Measurements from ENCODE around the gene ZFP62. TPM values are rescaled to one million over a fixed set of nuclear protein-coding genes. Genes with fewer than 3 reads are reported as not detected.
A peak's percentile ranks its signal among the peaks of the same experiment; 100 is the strongest.

ZFP62 gene
- total and polyA plus RNA-seq, 4 experiments from 2014 or later: 11.4 to 71.7 (median 46.1) TPM

DNA sequence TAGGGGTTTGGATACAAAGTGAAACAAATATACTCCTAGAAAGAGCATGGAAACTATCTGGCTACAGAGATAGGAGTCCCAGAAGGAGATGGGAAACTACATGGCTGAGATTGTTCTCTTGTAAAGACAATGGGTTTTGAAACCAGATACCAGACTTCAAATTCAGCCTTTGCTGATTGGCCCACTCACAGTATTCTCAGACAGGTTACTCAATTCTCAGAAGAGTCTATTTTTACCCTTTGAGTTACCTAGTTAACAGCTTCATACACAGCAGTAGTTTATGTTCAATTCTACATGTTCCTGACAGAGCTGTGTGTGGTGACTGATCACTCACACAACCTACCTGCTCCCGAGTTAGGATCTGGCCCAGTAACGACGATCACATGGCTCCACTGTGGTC is 14.1 kb downstream of the ZFP62 start:
- peaks cover 27% of the 10 kb centered on the region for H3K36me3 ChIP-seq (ENCODE audit: insufficient read depth, low read length)
- Mint-ChIP-seq H3K36me3 (peaks cover 48 to 59% of the 10 kb centered on the region in 2 donors), H3K4me3 (no peak overlapping the region), H3K27ac (peak overlapping the region in 2 of 7 donors; percentile 17 to 36), H3K27me3 (no peaks in the 10 kb centered on the region), H3K4me1 (peaks cover 0 to 4% (median 0%) of the 10 kb centered on the region in 4 donors), H3K9me3 (peaks cover 0 to 47% (median 30%) of the 10 kb centered on the region in 8 donors)
- peaks cover 0 to 19% of the 10 kb centered on the region in 2 donors for H3K9me3 ChIP-seq (ENCODE audit: control insufficient read depth in 1 of 2, low read length in 2 of 2)
- no peak overlapping the region for H3K27ac ChIP-seq (ENCODE audit: low read depth, low read length)
- no peak for DNase-seq
- no peaks in the 10 kb centered on the region for H3K4me1 ChIP-seq (ENCODE audit: insufficient read depth, low read length)
- intact Hi-C loops (cut with micrococcal nuclease): no loop called here
- no peaks in the 10 kb centered on the region for H3K27me3 ChIP-seq (ENCODE audit: insufficient read depth, low read length)
- CTCF ChIA-PET (ENCODE audit: partially characterized antibody): no interaction called here
- no peak overlapping the region for H3K4me3 ChIP-seq (ENCODE audit: low read length in 2 of 2)
- POLR2A ChIA-PET (ENCODE audit: partially characterized antibody): interaction anchor here (0.7 to 1.0 kb wide), 2 partner anchors 13 to 37 kb away, joined by 3 read pairs; no protein-coding TSS in a partner anchor

- peaks cover 0 to 4% (median 0%) of the 10 kb centered on the region in 4 donors for H3K4me1 Mint-ChIP-seq
- Histone ChIP-seq H3K4me3 (ENCODE audit: low read length in 2 of 2) (no peak overlapping the region), H3K27ac (ENCODE audit: low read depth, low read length) (no peak overlapping the region), H3K4me1 (ENCODE audit: insufficient read depth, low read length) (no peaks in the 10 kb centered on the region), H3K9me3 (ENCODE audit: control insufficient read depth in 1 of 2, low read length in 2 of 2) (peaks cover 0 to 7% of the 10 kb centered on the region in 2 donors), H3K36me3 (ENCODE audit: insufficient read depth, low read length) (peaks cover 9% of the 10 kb centered on the region), H3K27me3 (ENCODE audit: insufficient read depth, low read length) (no peaks in the 10 kb centered on the region)
- ChIA-PET CTCF (ENCODE audit: partially characterized antibody) (interaction anchor here (0.9 kb wide), 1 partner anchor 41 kb away, joined by 3 read pairs; no protein-coding TSS in a partner anchor), POLR2A (ENCODE audit: partially characterized antibody) (no interaction called here)
- H3K9me3 Mint-ChIP-seq: peaks cover 0 to 36% (median 16%) of the 10 kb centered on the region in 8 donors
- DNase-seq: no peak
- no peak overlapping the region for H3K4me3 Mint-ChIP-seq
- H3K36me3 Mint-ChIP-seq: peaks cover 28 to 42% of the 10 kb centered on the region in 2 donors
- no peak overlapping the region for H3K27ac Mint-ChIP-seq
- intact Hi-C loops (cut with micrococcal nuclease): no loop called here
- H3K27me3 Mint-ChIP-seq: no peaks in the 10 kb centered on the region
Measured at GRCh38 chr5:180844858-180845257, 16.2 kb downstream of the ZFP62 start.

- Histone ChIP-seq H3K4me3 (ENCODE audit: low read length in 2 of 2) (no peak overlapping the region), H3K27me3 (ENCODE audit: insufficient read depth, low read length) (no peaks in the 10 kb centered on the region), H3K27ac (ENCODE audit: low read depth, low read length) (no peak overlapping the region), H3K4me1 (ENCODE audit: insufficient read depth, low read length) (no peaks in the 10 kb centered on the region), H3K9me3 (ENCODE audit: control insufficient read depth in 1 of 2, low read length in 2 of 2) (peaks cover 0 to 5% of the 10 kb centered on the region in 2 donors), H3K36me3 (ENCODE audit: insufficient read depth, low read length) (peaks cover 5% of the 10 kb centered on the region)
- no peak overlapping the region for H3K4me3 Mint-ChIP-seq
- H3K9me3 Mint-ChIP-seq: peaks cover 0 to 32% (median 14%) of the 10 kb centered on the region in 8 donors
- no peak overlapping the region for H3K27ac Mint-ChIP-seq
- intact Hi-C loops (cut with micrococcal nuclease): no loop called here
- peaks cover 0 to 4% (median 0%) of the 10 kb centered on the region in 4 donors for H3K4me1 Mint-ChIP-seq
- POLR2A ChIA-PET (ENCODE audit: partially characterized antibody): no interaction called here
- no peak for DNase-seq
- CTCF ChIA-PET (ENCODE audit: partially characterized antibody): no interaction called here
- no peaks in the 10 kb centered on the region for H3K27me3 Mint-ChIP-seq
- H3K36me3 Mint-ChIP-seq: peaks cover 24 to 38% of the 10 kb centered on the region in 2 donors
Measured at GRCh38 chr5:180844432-180844831, 16.6 kb downstream of the ZFP62 start.

- H3K36me3 Mint-ChIP-seq: peaks cover 26 to 27% of the 10 kb centered on the region in 2 donors
- H3K4me3 ChIP-seq (ENCODE audit: low read length in 2 of 2): no peak overlapping the region
- no peaks in the 10 kb centered on the region for H3K27me3 Mint-ChIP-seq
- H3K36me3 ChIP-seq (ENCODE audit: insufficient read depth, low read length): peaks cover 28% of the 10 kb centered on the region
- DNase-seq: no peak
- peaks cover 6% of the 10 kb centered on the region for H3K4me1 ChIP-seq (ENCODE audit: insufficient read depth, low read length)
- no peaks in the 10 kb centered on the region for H3K27me3 ChIP-seq (ENCODE audit: insufficient read depth, low read length)
- intact Hi-C loops (cut with micrococcal nuclease): no loop called here
- no peak overlapping the region for H3K27ac ChIP-seq (ENCODE audit: low read depth, low read length)
- ChIA-PET POLR2A (ENCODE audit: partially characterized antibody) (interaction anchor here (1.0 to 1.8 kb wide), 3 partner anchors 9 to 37 kb away, joined by 3 to 11 read pairs (median 4); no protein-coding TSS in a partner anchor), CTCF (ENCODE audit: partially characterized antibody) (interaction anchor here (1.0 kb wide), 1 partner anchor 8 kb away, joined by 4 read pairs; no protein-coding TSS in a partner anchor)
- H3K27ac Mint-ChIP-seq: no peak overlapping the region
- H3K4me3 Mint-ChIP-seq: no peak overlapping the region
- H3K4me1 Mint-ChIP-seq: peaks cover 4 to 13% (median 6%) of the 10 kb centered on the region in 4 donors
- peaks cover 0 to 8% (median 0%) of the 10 kb centered on the region in 8 donors for H3K9me3 Mint-ChIP-seq
- H3K9me3 ChIP-seq (ENCODE audit: control insufficient read depth in 1 of 2, low read length in 2 of 2): no peaks in the 10 kb centered on the region
Measured at GRCh38 chr5:180839935-180840334, 21.1 kb downstream of the ZFP62 start.

GRCh38 chr5:180839227-180839626 is 21.8 kb downstream of the ZFP62 start:
- peaks cover 10 to 20% (median 12%) of the 10 kb centered on the region in 4 donors for H3K4me1 Mint-ChIP-seq
- peaks cover 0 to 8% (median 0%) of the 10 kb centered on the region in 8 donors for H3K9me3 Mint-ChIP-seq
- intact Hi-C loops (cut with micrococcal nuclease): no loop called here
- Histone ChIP-seq H3K27ac (ENCODE audit: low read depth, low read length) (no peak overlapping the region), H3K36me3 (ENCODE audit: insufficient read depth, low read length) (peaks cover 33% of the 10 kb centered on the region), H3K4me3 (ENCODE audit: low read length in 2 of 2) (no peak overlapping the region), H3K4me1 (ENCODE audit: insufficient read depth, low read length) (peaks cover 13% of the 10 kb centered on the region), H3K9me3 (ENCODE audit: control insufficient read depth in 1 of 2, low read length in 2 of 2) (no peaks in the 10 kb centered on the region), H3K27me3 (ENCODE audit: insufficient read depth, low read length) (no peaks in the 10 kb centered on the region)
- H3K4me3 Mint-ChIP-seq: no peak overlapping the region
- ChIA-PET CTCF (ENCODE audit: partially characterized antibody) (no interaction called here), POLR2A (ENCODE audit: partially characterized antibody) (interaction anchor here (1.0 to 1.8 kb wide), 3 partner anchors 8 to 36 kb away, joined by 3 to 11 read pairs (median 4); no protein-coding TSS in a partner anchor)
- no peak for DNase-seq
- H3K36me3 Mint-ChIP-seq: peaks cover 32 to 33% of the 10 kb centered on the region in 2 donors
- no peak overlapping the region for H3K27ac Mint-ChIP-seq
- H3K27me3 Mint-ChIP-seq: no peaks in the 10 kb centered on the region

- Mint-ChIP-seq H3K9me3 (peaks cover 0 to 8% (median 0%) of the 10 kb centered on the region in 8 donors), H3K27ac (no peak overlapping the region), H3K36me3 (peaks cover 36 to 40% of the 10 kb centered on the region in 2 donors), H3K4me1 (peaks cover 19 to 37% (median 26%) of the 10 kb centered on the region in 4 donors), H3K4me3 (no peak overlapping the region), H3K27me3 (no peaks in the 10 kb centered on the region)
- peaks cover 33% of the 10 kb centered on the region for H3K36me3 ChIP-seq (ENCODE audit: insufficient read depth, low read length)
- ChIA-PET POLR2A (ENCODE audit: partially characterized antibody) (interaction anchor here (0.9 to 1.8 kb wide), 4 partner anchors 12 to 34 kb away, joined by 3 to 7 read pairs (median 4); no protein-coding TSS in a partner anchor), CTCF (ENCODE audit: partially characterized antibody) (no interaction called here)
- intact Hi-C loops (cut with micrococcal nuclease): no loop called here
- no peaks in the 10 kb centered on the region for H3K9me3 ChIP-seq (ENCODE audit: control insufficient read depth in 1 of 2, low read length in 2 of 2)
- H3K4me3 ChIP-seq (ENCODE audit: low read length in 2 of 2): no peak overlapping the region
- no peak overlapping the region for H3K27ac ChIP-seq (ENCODE audit: low read depth, low read length)
- DNase-seq: no peak
- H3K27me3 ChIP-seq (ENCODE audit: insufficient read depth, low read length): no peaks in the 10 kb centered on the region
- peaks cover 30% of the 10 kb centered on the region for H3K4me1 ChIP-seq (ENCODE audit: insufficient read depth, low read length)
Measured at GRCh38 chr5:180837478-180837877, 23.6 kb downstream of the ZFP62 start.

- H3K4me3 ChIP-seq (ENCODE audit: low read length in 2 of 2): peak overlapping the region; percentile 59 to 83
- Mint-ChIP-seq H3K36me3 (peaks cover 40 to 59% of the 10 kb centered on the region in 2 donors), H3K4me3 (peak overlapping the region; percentile 94 to 99 (median 98)), H3K27ac (peak overlapping the region; percentile 96 to 99 (median 98)), H3K4me1 (peaks cover 33 to 66% (median 51%) of the 10 kb centered on the region in 4 donors), H3K9me3 (peaks cover 0 to 15% (median 2%) of the 10 kb centered on the region in 8 donors), H3K27me3 (no peaks in the 10 kb centered on the region)
- POLR2A ChIA-PET (ENCODE audit: partially characterized antibody): interaction anchor here (1.2 to 6.8 kb wide), 8 partner anchors 16 to 47 kb away, joined by 3 to 271 read pairs (median 44); partner anchors contain the start of genes MGAT1 and ZFP62
- peaks cover 27% of the 10 kb centered on the region for H3K36me3 ChIP-seq (ENCODE audit: insufficient read depth, low read length)
- no peaks in the 10 kb centered on the region for H3K27me3 ChIP-seq (ENCODE audit: insufficient read depth, low read length)
- H3K4me1 ChIP-seq (ENCODE audit: insufficient read depth, low read length): peaks cover 51% of the 10 kb centered on the region
- CTCF ChIA-PET (ENCODE audit: partially characterized antibody): interaction anchor here (1.4 to 6.4 kb wide), 4 partner anchors 8 to 35 kb away, joined by 3 to 109 read pairs (median 14); partner anchors contain the start of genes MGAT1 and ZFP62
- H3K27ac ChIP-seq (ENCODE audit: low read depth, low read length): peak overlapping the region; percentile 94
- no peaks in the 10 kb centered on the region for H3K9me3 ChIP-seq (ENCODE audit: control insufficient read depth in 1 of 2, low read length in 2 of 2)
- intact Hi-C loops (cut with micrococcal nuclease): no loop called here
- DNase-seq: peak; percentile 45 to 75 (median 58)
Measured at GRCh38 chr5:180832638-180833068, 28.4 kb downstream of the ZFP62 start.
